ENCODE results near the gene ACLY. TPM values are rescaled to one million over a fixed set of nuclear protein-coding genes. Genes with fewer than 3 reads are reported as not detected.

Gene ACLY
- total and polyA plus RNA-seq, 10 of the 15 experiments (the other 5 are each of a cell fraction or from before 2014, with no cell fraction given), result 32.6 to 224 (median 114) TPM

DNA sequence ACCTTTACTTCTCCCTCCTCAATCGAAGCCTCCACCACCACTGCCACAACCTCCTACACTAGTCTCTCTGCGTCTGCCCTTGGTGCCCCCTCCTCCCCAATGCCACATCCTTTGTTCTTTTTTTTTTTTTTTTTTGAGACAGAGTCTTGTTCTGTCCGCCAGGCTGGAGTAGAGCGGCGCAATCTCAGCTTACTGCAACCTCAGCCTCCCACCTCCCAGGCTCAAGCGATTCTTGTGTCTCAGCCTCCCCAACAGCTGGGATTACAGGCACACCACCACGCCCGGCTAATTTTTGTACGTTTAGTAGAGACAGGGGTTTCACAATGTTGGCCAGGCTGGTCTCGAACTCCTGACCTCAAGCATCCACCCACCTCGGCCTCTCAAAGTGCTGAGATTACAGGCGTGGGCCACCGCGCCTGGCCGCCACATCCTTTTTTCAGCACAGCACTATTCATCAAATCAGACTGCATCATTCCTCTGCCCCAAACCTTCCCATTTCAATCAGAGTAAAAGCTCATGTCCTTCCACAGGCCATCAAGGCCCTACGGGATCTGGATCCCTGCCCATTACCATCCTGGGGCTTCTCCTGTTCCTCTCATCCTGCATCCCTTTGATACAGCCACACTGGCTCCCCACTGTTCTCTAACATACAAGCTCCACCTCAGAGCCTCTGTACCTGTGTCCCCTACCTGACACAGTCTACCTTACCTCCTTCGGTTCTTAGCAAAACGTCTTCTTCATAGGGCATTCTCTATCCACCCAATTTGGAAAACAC is 55.5 kb downstream of the ACLY start:
- no peak for DNase-seq (ENCODE audit: low read depth, low spot score)
- Histone ChIP-seq H3K27ac (ENCODE audit: control insufficient read depth, insufficient read depth) (no peak overlapping the region), H4K20me1 (ENCODE audit: control insufficient read depth, insufficient read depth) (no peaks in the 10 kb centered on the region), H2AFZ (ENCODE audit: control insufficient read depth, low read depth, low read length) (no peak overlapping the region), H3K36me3 (ENCODE audit: control insufficient read depth in 2 of 2, insufficient read depth in 2 of 2, low read length in 1 of 2) (peaks cover 0 to 9% of the 10 kb centered on the region in 2 experiments; a peak in 3 of 4 replicates), H3K9ac (ENCODE audit: control insufficient read depth, insufficient read depth, low read length) (peak overlapping the region; percentile 90), H3K4me2 (ENCODE audit: control insufficient read depth, insufficient read depth) (peak overlapping the region; percentile 85), H3K9me3 (replicated peaks; ENCODE audit: control insufficient read depth, insufficient read depth, low read length) (no peaks in the 10 kb centered on the region), H3K4me1 (ENCODE audit: control insufficient read depth, insufficient read depth, low read length) (peaks cover 7% of the 10 kb centered on the region; the same call in 1 of the 2 replicates), H3K79me2 (ENCODE audit: control insufficient read depth, insufficient read depth, low read length) (peaks cover 40% of the 10 kb centered on the region), H3K4me3 (peak overlapping the region; percentile 74), H3K27me3 (replicated peaks in 1 of 2; ENCODE audit: control insufficient read depth in 2 of 2, insufficient read depth in 2 of 2, low read length in 1 of 2) (no peaks in the 10 kb centered on the region)
- no peak for FAIRE-seq
- no peak for ATAC-seq
- ChIA-PET SMC1A (ENCODE audit: uncharacterized antibody, unreplicated experiment) (interaction anchor here (0.9 to 3.9 kb wide), 4 partner anchors 14 to 103 kb away, joined by 3 to 33 read pairs (median 3); partner anchors contain the start of genes CNP and NT5C3B), RAD21 (ENCODE audit: unreplicated experiment) (interaction anchor here (1.0 to 2.7 kb wide), 7 partner anchors 10 to 175 kb away, joined by 3 to 15 read pairs (median 4); partner anchors contain the start of genes EIF1 and ODAD4), POLR2A (interaction anchor here (0.7 to 3.4 kb wide), 3 partner anchors 11 to 1645 kb away, joined by 3 to 15 read pairs (median 3); no protein-coding TSS in a partner anchor), CTCF (interaction anchor here (0.7 to 3.9 kb wide), 5 partner anchors 12 to 126 kb away, joined by 3 to 18 read pairs (median 5); partner anchors contain the start of gene P3H4)
- no TSS peak for BruUV-seq (replicated peaks)
- intact Hi-C loops (cut with micrococcal nuclease; ENCODE audit: unreplicated experiment), result no loop called here
- TF ChIP-seq NRF1 (conservative IDR thresholded peaks at IDR 0.05; ENCODE audit: low read depth, low read length) (no peak), EGR1 (IDR thresholded peaks at IDR 0.05; ENCODE audit: borderline replicate concordance in 1 of 2, low read depth in 2 of 2, low read length in 2 of 2) (0 out of 3 replicates have a peak, but pooled peaks of 1 of the 2 experiments have one; percentile 4), IKZF1 (conservative IDR thresholded peaks at IDR 0.05) (peak; percentile 12; the same call in 1 of the 2 replicates), PAX8 (IDR thresholded peaks at IDR 0.05) (no peak), MEF2B (IDR thresholded peaks at IDR 0.05; ENCODE audit: partially characterized antibody, poor library complexity, severe bottlenecking) (no peak), SP1 (IDR thresholded peaks at IDR 0.05; ENCODE audit: low read depth, low read length) (no peak), ZNF622 (IDR thresholded peaks at IDR 0.05) (no peak), HDAC2 (IDR thresholded peaks at IDR 0.05) (no peak), CHD1 (IDR thresholded peaks at IDR 0.05; ENCODE audit: low read depth, low read length) (no peak), CUX1 (IDR thresholded peaks at IDR 0.05; ENCODE audit: insufficient replicate concordance, low read depth, low read length) (no peak), POU2F2 (IDR thresholded peaks at IDR 0.05; ENCODE audit: borderline replicate concordance, low read depth, low read length) (no peak), SMAD1 (IDR thresholded peaks at IDR 0.05; ENCODE audit: low read depth, partially characterized antibody) (no peak)
- WGBS (ENCODE audit: insufficient coverage, insufficient replicate concordance, low lambda C conversion rate, missing lambda C conversion rate), result 37% methylated on average over 15 of the region's 18 CpGs
- in situ Hi-C loops (cut with MboI), result no loop called here

Measured in GM12878 (cell line).